ENCODE measurements around the gene SFXN4.
"Not testable (repeated sequence)": the region's sequence is repeated elsewhere in the genome, so short reads cannot be mapped to it uniquely, and the experiment has no call there.

The SFXN4 gene

GRCh38 chr10:119105155-119105554 lies 60.4 kb downstream of the SFXN4 start:
- no peak for DNase-seq

GRCh38 chr10:119104654-119105015 lies 60.9 kb downstream of the SFXN4 start:
- no peak for DNase-seq

GRCh38 chr10:119103903-119104653 lies 61.4 kb downstream of the SFXN4 start, which contains the start of gene DENND10:
TSS of gene DENND10 (plus strand) at chr10:119104113. CDS start at chr10:119104143, 30 bp downstream.
- DNase-seq, result peak; percentile 73

- no peak for DNase-seq
Measured at GRCh38 chr10:119103241-119103902, 62.1 kb downstream of the SFXN4 start.

GRCh38 chr10:119101366-119102098 lies 64.0 kb downstream of the SFXN4 start:
- no peak for DNase-seq

GRCh38 chr10:119100434-119101238 lies 64.9 kb downstream of the SFXN4 start:
- DNase-seq, result no peak

- no peak for DNase-seq
Measured at GRCh38 chr10:119098576-119098975, 66.9 kb downstream of the SFXN4 start.

GRCh38 chr10:119096641-119097415 lies 68.7 kb downstream of the SFXN4 start:
- not testable (repeated sequence) for DNase-seq

GRCh38 chr10:119095640-119096039 lies 69.9 kb downstream of the SFXN4 start:
- no peak for DNase-seq

GRCh38 chr10:119090968-119091367 lies 74.5 kb downstream of the SFXN4 start:
- no peak for DNase-seq
